ENCODE results near the gene CCR3.

The CCR3 gene

DNA sequence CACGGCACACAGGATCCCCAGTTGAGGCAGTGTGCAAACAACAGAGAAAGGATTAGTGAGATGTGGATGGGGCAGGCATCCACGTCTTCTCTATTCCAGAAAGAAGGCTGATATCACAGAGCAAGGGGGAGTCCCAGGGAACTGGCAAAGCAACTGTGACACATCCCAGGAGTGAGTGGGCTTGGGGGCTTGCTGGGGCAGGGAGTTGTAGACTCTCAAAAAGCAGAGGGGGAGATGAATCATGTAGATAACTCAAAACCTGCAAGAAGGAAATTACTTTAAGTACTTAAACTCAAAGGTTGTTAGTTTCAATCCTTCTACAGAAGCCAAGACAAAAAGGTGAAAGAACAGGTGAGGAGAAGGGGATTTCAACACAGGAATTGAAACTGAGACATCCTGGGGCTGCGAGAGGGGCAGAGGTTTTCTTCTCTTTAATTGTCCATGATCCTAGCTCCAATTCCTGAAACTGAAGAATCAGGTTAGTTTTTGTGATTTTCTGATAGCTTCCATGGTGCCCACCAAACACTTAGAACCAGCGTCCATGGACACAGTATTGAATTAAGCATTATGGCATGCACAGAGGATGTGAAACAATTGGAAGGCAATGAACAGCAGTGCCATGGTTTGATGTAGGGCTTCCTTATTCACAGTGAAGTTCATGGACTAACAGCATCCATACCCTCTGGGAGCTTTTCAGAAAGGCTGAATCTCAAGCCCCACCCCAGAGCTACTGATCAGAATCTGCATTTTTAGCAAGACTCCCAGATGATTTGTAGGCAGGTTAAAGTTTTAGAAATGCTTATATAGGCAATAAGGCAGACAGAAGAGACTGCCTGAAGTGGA lies 52.0 kb downstream of the CCR3 start:
- H3K4me3 ChIP-seq (ENCODE audit: low read length, poor library complexity, severe bottlenecking): no peak overlapping the region
- TF ChIP-seq, protein P1, sequence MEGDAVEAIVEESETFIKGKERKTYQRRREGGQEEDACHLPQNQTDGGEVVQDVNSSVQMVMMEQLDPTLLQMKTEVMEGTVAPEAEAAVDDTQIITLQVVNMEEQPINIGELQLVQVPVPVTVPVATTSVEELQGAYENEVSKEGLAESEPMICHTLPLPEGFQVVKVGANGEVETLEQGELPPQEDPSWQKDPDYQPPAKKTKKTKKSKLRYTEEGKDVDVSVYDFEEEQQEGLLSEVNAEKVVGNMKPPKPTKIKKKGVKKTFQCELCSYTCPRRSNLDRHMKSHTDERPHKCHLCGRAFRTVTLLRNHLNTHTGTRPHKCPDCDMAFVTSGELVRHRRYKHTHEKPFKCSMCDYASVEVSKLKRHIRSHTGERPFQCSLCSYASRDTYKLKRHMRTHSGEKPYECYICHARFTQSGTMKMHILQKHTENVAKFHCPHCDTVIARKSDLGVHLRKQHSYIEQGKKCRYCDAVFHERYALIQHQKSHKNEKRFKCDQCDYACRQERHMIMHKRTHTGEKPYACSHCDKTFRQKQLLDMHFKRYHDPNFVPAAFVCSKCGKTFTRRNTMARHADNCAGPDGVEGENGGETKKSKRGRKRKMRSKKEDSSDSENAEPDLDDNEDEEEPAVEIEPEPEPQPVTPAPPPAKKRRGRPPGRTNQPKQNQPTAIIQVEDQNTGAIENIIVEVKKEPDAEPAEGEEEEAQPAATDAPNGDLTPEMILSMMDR (conservative IDR thresholded peaks at IDR 0.05; ENCODE audit: low read length): no peak
- no peak for TF ChIP-seq EZH2phosphoT487 (IDR thresholded peaks at IDR 0.05; ENCODE audit: borderline replicate concordance)
- no peaks in the 10 kb centered on the region for H3K9me3 ChIP-seq (ENCODE audit: insufficient read depth, low read depth, low read length)
- no peaks in the 10 kb centered on the region for H4K20me1 ChIP-seq (ENCODE audit: insufficient read depth, low read length, poor library complexity, severe bottlenecking)
- no peaks in the 10 kb centered on the region for H3K36me3 ChIP-seq (ENCODE audit: insufficient read depth, low read length)
- peaks cover 23% of the 10 kb centered on the region for H3K4me1 ChIP-seq (ENCODE audit: insufficient read depth, low read length, poor library complexity, severe bottlenecking)
- no peak overlapping the region for H3K9ac ChIP-seq (ENCODE audit: low read depth, low read length, poor library complexity, severe bottlenecking)
- no peaks in the 10 kb centered on the region for H3K27me3 ChIP-seq (ENCODE audit: insufficient read depth, low read length, poor library complexity, severe bottlenecking)
- H2AFZ ChIP-seq (ENCODE audit: low read length): no peak overlapping the region
- H3F3A ChIP-seq (ENCODE audit: low read depth): no peaks in the 10 kb centered on the region
- H3K9me2 ChIP-seq (replicated peaks; ENCODE audit: low read depth, low read length): no peaks in the 10 kb centered on the region
- H3K4me2 ChIP-seq (ENCODE audit: low read depth, low read length, poor library complexity, severe bottlenecking): no peak overlapping the region
- H3K79me2 ChIP-seq (ENCODE audit: insufficient read depth, low read length): no peaks in the 10 kb centered on the region

DNA sequence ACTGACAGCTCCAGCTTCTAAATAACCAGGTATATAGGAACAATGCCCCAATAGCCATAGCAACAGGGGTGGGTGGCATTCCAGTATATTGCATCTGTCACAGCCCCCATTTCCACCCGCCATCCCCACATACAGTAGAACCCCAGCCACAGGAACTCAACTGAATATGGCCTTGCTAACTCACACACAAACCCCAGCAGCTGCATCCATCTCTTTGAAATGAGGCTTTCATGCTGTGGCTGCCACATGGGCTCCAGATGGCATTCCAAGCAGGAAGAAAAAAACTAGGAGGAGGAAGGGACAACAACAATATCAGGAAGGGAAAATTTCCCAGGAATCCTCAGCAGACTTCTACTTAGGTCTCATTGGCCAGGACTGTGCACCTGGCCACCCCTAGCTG lies 54.6 kb downstream of the CCR3 start:
- TF ChIP-seq, protein P1 (conservative IDR thresholded peaks at IDR 0.05; ENCODE audit: low read length): no peak
- TF ChIP-seq EZH2phosphoT487 (IDR thresholded peaks at IDR 0.05; ENCODE audit: borderline replicate concordance): no peak
- no peaks in the 10 kb centered on the region for H3K36me3 ChIP-seq (ENCODE audit: insufficient read depth, low read length)
- H3K27me3 ChIP-seq (ENCODE audit: insufficient read depth, low read length, poor library complexity, severe bottlenecking): no peaks in the 10 kb centered on the region
- no peaks in the 10 kb centered on the region for H3K79me2 ChIP-seq (ENCODE audit: insufficient read depth, low read length)
- no peak overlapping the region for H3K4me2 ChIP-seq (ENCODE audit: low read depth, low read length, poor library complexity, severe bottlenecking)
- no peaks in the 10 kb centered on the region for H3K9me2 ChIP-seq (replicated peaks; ENCODE audit: low read depth, low read length)
- H3K4me1 ChIP-seq (ENCODE audit: insufficient read depth, low read length, poor library complexity, severe bottlenecking): peaks cover 40% of the 10 kb centered on the region
- no peaks in the 10 kb centered on the region for H3F3A ChIP-seq (ENCODE audit: low read depth)
- H3K9me3 ChIP-seq (ENCODE audit: insufficient read depth, low read depth, low read length): no peaks in the 10 kb centered on the region
- H3K9ac ChIP-seq (ENCODE audit: low read depth, low read length, poor library complexity, severe bottlenecking): no peak overlapping the region
- H3K4me3 ChIP-seq (ENCODE audit: low read length, poor library complexity, severe bottlenecking): no peak overlapping the region
- H2AFZ ChIP-seq (ENCODE audit: low read length): no peak overlapping the region
- H4K20me1 ChIP-seq (ENCODE audit: insufficient read depth, low read length, poor library complexity, severe bottlenecking): no peaks in the 10 kb centered on the region

DNA sequence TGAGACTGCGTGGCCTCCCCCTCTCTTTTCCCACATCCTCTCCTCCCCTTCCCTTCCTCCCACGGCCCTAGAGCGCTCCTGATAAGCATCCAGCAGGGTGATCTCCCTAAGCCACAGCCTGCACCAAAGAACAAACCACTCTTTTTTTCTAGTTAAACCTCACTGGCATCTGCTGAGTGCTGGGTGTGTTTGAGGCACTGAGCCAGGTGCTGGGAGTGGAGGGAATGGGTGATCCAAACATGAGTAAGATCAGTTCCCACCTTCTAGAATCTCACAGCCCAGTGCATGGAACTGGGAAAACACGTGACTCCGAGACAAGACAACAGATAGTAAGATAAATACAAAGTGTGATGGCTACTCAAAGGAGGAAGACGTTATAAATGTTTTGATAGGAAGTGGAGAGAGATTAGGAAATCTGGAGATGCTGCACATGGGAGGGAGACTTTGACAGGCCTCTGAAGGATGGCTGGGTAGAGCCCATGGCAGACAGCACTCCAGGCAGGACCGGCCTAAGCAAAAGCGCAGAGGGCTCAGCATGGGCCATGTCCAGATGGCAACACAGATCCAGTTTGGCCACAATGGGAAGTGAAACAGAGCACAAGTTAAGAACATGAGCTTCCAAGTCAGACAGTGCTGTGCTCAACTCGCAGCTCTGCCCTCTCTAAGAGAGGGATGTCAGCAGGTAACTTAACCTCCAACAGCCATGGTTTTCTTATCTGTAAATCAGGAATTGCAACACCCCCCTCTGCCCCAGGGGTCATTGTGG lies 55.6 kb downstream of the CCR3 start:
- Histone ChIP-seq H3K9ac (ENCODE audit: low read depth, low read length, poor library complexity, severe bottlenecking) (no peak overlapping the region), H3K4me2 (ENCODE audit: low read depth, low read length, poor library complexity, severe bottlenecking) (peak overlapping the region; percentile 20), H3K4me1 (ENCODE audit: insufficient read depth, low read length, poor library complexity, severe bottlenecking) (peaks cover 40% of the 10 kb centered on the region), H2AFZ (ENCODE audit: low read length) (no peak overlapping the region), H3K36me3 (ENCODE audit: insufficient read depth, low read length) (no peaks in the 10 kb centered on the region), H3K9me3 (ENCODE audit: insufficient read depth, low read depth, low read length) (no peaks in the 10 kb centered on the region), H3K27me3 (ENCODE audit: insufficient read depth, low read length, poor library complexity, severe bottlenecking) (no peaks in the 10 kb centered on the region), H3K9me2 (replicated peaks; ENCODE audit: low read depth, low read length) (no peaks in the 10 kb centered on the region), H4K20me1 (ENCODE audit: insufficient read depth, low read length, poor library complexity, severe bottlenecking) (no peaks in the 10 kb centered on the region), H3F3A (ENCODE audit: low read depth) (no peaks in the 10 kb centered on the region), H3K4me3 (ENCODE audit: low read length, poor library complexity, severe bottlenecking) (no peak overlapping the region), H3K79me2 (ENCODE audit: insufficient read depth, low read length) (no peaks in the 10 kb centered on the region)
- TF ChIP-seq, protein P1 (conservative IDR thresholded peaks at IDR 0.05; ENCODE audit: low read length): no peak
- TF ChIP-seq EZH2phosphoT487 (IDR thresholded peaks at IDR 0.05; ENCODE audit: borderline replicate concordance): no peak
